Omental fat pad (tissue), 4 donors: Measurements from ENCODE around the gene GULP1. TPM values are rescaled to one million over a fixed set of nuclear protein-coding genes. Genes with fewer than 3 reads are reported as not detected.

Experiments used
- ATAC-seq: fragments of 150-250 bp; one replicate; pipeline ENCODE4 v1.9.1; 2016; ENCODE audit warnings: mild to moderate bottlenecking, moderate library complexity; ENCODE audit not compliant: low FRiP score
- DNase-seq: peaks from one replicate; pipeline ENCODE4 v3.0.0-alpha.2; 2019; ENCODE audit warnings: low spot score
- CTCF ChIP-seq, 3 donors: fragments of 450-650 bp; IDR thresholded peaks; one replicate each; pipeline ENCODE4 v1.5.1; 2016 to 2017; ENCODE audit warnings: antibody characterized with exemption in 3 of 3, mild to moderate bottlenecking in 3 of 3, moderate library complexity in 2 of 3
- total RNA-seq, 4 donors: library from RNA; depleted of rRNA; stranded (reverse); fragments of >200 nt; gene quantifications; one replicate each; pipeline ENCODE4 v1.1.0, GENCODE V29; 2016

The GULP1 gene
- total RNA-seq, 4 donors from 2014 or later = 14.1 to 31.5 (median 16.5) TPM

GRCh38 chr2:188303363-188304031 lies 11.8 kb downstream of the GULP1 start:
- no peak for ATAC-seq
- DNase-seq = no peak
- no peak for TF ChIP-seq CTCF (IDR thresholded peaks at IDR 0.05)

GRCh38 chr2:188305271-188305670 lies 13.6 kb downstream of the GULP1 start:
- no peak for DNase-seq
- no peak for TF ChIP-seq CTCF (IDR thresholded peaks at IDR 0.05)
- no peak for ATAC-seq

GRCh38 chr2:188306271-188306670 lies 14.6 kb downstream of the GULP1 start:
- no peak for ATAC-seq
- no peak for TF ChIP-seq CTCF (IDR thresholded peaks at IDR 0.05)
- DNase-seq = no peak

GRCh38 chr2:188307850-188308283 lies 16.2 kb downstream of the GULP1 start:
- ATAC-seq (no peak), DNase-seq (no peak)
- no peak for TF ChIP-seq CTCF (IDR thresholded peaks at IDR 0.05)

- DNase-seq = no peak
- ATAC-seq = no peak
- no peak for TF ChIP-seq CTCF (IDR thresholded peaks at IDR 0.05)
Measured at GRCh38 chr2:188308483-188308882, 16.8 kb downstream of the GULP1 start.

GRCh38 chr2:188309364-188309763 lies 17.7 kb downstream of the GULP1 start:
- no peak for TF ChIP-seq CTCF (IDR thresholded peaks at IDR 0.05)
- no peak for ATAC-seq
- DNase-seq = no peak

- no peak for DNase-seq
- TF ChIP-seq CTCF (IDR thresholded peaks at IDR 0.05) = no peak
Measured at GRCh38 chr2:188314314-188315054, 22.8 kb downstream of the GULP1 start.

More at GRCh38 chr2:188314314-188315054, 22.8 kb downstream of the GULP1 start:
- no peak for ATAC-seq
